Smooth muscle cell (in vitro differentiated cells): ENCODE data around the gene SYT11. TPM values are rescaled to one million over a fixed set of nuclear protein-coding genes. Genes with fewer than 3 reads are reported as not detected.
A peak's percentile ranks its signal among the peaks of the same experiment; 100 is the strongest.

Experiments used
- DNase-seq: peaks from one replicate; lab custom pipeline; 2025; ENCODE audit not compliant: unreplicated experiment; lab: John Stamatoyannopoulos, UW
- H2AFZ ChIP-seq: fragments of 200-600 bp; sonication (generic); 2 replicates; pipeline ENCODE4 v1.6.0; 2016; ENCODE audit warnings: antibody characterized with exemption, low read depth, mild to moderate bottlenecking
- H3F3A ChIP-seq: fragments of 200-600 bp; sonication (generic); 2 replicates; pipeline ENCODE4 v1.6.0; 2017; ENCODE audit warnings: antibody characterized with exemption, low read depth
- H3K27ac ChIP-seq: fragments of 200-600 bp; sonication (generic); 2 replicates; pipeline ENCODE4 v1.5.1; 2016; ENCODE audit warnings: low read depth, mild to moderate bottlenecking
- H3K27me3 ChIP-seq: fragments of 200-600 bp; sonication (generic); 2 replicates; pipeline ENCODE4 v1.6.1; 2016; ENCODE audit warnings: low read depth, mild to moderate bottlenecking
- H3K36me3 ChIP-seq: fragments of 200-600 bp; sonication (generic); 2 replicates; pipeline ENCODE4 v1.5.1; 2016; ENCODE audit warnings: low read depth
- H3K4me1 ChIP-seq: fragments of 200-600 bp; sonication (generic); 2 replicates; pipeline ENCODE4 v1.5.1; 2016; ENCODE audit warnings: low read depth
- H3K4me2 ChIP-seq: fragments of 200-600 bp; sonication (generic); 2 replicates; pipeline ENCODE4 v1.6.0; 2016; ENCODE audit warnings: mild to moderate bottlenecking
- H3K4me3 ChIP-seq: fragments of 200-600 bp; sonication (generic); 2 replicates; pipeline ENCODE4 v1.5.1; 2016; ENCODE audit warnings: mild to moderate bottlenecking
- H3K79me2 ChIP-seq: fragments of 200-600 bp; sonication (generic); 2 replicates; pipeline ENCODE4 v1.6.0; 2016; ENCODE audit warnings: low read depth, mild to moderate bottlenecking
- H3K9ac ChIP-seq: fragments of 200-600 bp; sonication (generic); 2 replicates; pipeline ENCODE4 v1.6.0; 2016; ENCODE audit warnings: low read depth
- H3K9me3 ChIP-seq: fragments of 200-600 bp; sonication (generic); replicated peaks from 2 replicates; pipeline ENCODE4 v1.5.1; 2016; ENCODE audit warnings: low read depth
- H4K20me1 ChIP-seq: fragments of 200-600 bp; sonication (generic); 2 replicates; pipeline ENCODE4 v1.6.0; 2016; ENCODE audit warnings: low read depth
- WGBS: methylation state at CpG from one replicate; pipeline ENCODE4 v1.1.7; 2016; ENCODE audit warnings: low lambda C conversion rate; 5-methylcytosine and 5-hydroxymethylcytosine counted together
- polyA plus RNA-seq: library from polyadenylated mRNA; unstranded; fragments of >200 nt; fragmentation: Nextera tagmentation; extraction: Ambion mirVana; gene quantifications from 2 replicates; pipeline ENCODE4 v1.2.1, GENCODE V29; 2016
- small RNA-seq: library from RNA; depleted of rRNA; stranded (forward); fragments of <200 nt; gene quantifications from one replicate; pipeline ENCODE3, GENCODE V24; 2014
- total RNA-seq: library from RNA; depleted of rRNA; stranded (reverse); fragments of >200 nt; gene quantifications from 2 replicates; pipeline ENCODE4 v1.2.3, GENCODE V29; 2014
- TF ChIP-seq, protein P1 (sequence below): fragments of 200-600 bp; sonication (generic); IDR thresholded peaks from 2 replicates; pipeline ENCODE4 v1.5.1; 2017; ENCODE audit warnings: borderline replicate concordance, mild to moderate bottlenecking, antibody characterized with exemption; ENCODE audit not compliant: insufficient read depth, poor library complexity, severe bottlenecking

The SYT11 gene
- total and polyA plus RNA-seq, 2 experiments from 2014 or later: 2.9 to 3.4 TPM

DNA sequence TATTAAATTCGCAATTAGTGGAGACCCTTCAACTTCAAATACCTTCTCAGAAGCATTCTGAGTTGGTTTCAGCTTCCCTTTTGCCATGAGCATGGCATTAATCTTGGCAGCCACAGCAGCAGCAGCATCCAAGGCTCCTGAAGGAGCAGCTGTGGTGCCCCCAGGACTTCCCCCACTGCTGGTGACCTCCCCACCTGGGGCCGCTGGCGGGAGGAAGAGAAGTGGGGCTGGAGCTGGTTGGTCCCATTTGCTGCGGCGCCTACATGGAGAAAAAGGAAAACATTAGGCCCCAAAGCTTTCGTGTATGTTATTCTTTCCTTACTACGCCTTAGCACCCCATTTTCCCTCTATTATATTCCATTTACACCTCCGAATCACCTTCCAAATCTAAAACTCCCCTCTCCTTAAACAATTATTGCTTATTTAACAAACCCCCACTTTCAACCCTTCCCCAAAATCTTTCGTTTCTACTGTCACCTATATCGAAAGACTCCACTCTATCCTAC lies 74.3 kb downstream of the SYT11 start:
- Histone ChIP-seq H3K79me2 (peaks cover 55% of the 10 kb centered on the region), H3K27ac (peak overlapping the region; percentile 81), H3F3A (peaks cover 9% of the 10 kb centered on the region), H3K4me1 (peaks cover 30% of the 10 kb centered on the region), H3K9ac (peak overlapping the region; percentile 96), H3K9me3 (no peaks in the 10 kb centered on the region), H2AFZ (no peak overlapping the region), H3K36me3 (no peaks in the 10 kb centered on the region), H3K27me3 (no peaks in the 10 kb centered on the region), H4K20me1 (peaks cover 50% of the 10 kb centered on the region), H3K4me2 (peak overlapping the region; percentile 99), H3K4me3 (peak overlapping the region; percentile 86)
- no peak for DNase-seq
- 7% methylated on average over 10 of the region's 10 CpGs for WGBS
- TF ChIP-seq, protein P1, sequence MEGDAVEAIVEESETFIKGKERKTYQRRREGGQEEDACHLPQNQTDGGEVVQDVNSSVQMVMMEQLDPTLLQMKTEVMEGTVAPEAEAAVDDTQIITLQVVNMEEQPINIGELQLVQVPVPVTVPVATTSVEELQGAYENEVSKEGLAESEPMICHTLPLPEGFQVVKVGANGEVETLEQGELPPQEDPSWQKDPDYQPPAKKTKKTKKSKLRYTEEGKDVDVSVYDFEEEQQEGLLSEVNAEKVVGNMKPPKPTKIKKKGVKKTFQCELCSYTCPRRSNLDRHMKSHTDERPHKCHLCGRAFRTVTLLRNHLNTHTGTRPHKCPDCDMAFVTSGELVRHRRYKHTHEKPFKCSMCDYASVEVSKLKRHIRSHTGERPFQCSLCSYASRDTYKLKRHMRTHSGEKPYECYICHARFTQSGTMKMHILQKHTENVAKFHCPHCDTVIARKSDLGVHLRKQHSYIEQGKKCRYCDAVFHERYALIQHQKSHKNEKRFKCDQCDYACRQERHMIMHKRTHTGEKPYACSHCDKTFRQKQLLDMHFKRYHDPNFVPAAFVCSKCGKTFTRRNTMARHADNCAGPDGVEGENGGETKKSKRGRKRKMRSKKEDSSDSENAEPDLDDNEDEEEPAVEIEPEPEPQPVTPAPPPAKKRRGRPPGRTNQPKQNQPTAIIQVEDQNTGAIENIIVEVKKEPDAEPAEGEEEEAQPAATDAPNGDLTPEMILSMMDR: no peak

DNA sequence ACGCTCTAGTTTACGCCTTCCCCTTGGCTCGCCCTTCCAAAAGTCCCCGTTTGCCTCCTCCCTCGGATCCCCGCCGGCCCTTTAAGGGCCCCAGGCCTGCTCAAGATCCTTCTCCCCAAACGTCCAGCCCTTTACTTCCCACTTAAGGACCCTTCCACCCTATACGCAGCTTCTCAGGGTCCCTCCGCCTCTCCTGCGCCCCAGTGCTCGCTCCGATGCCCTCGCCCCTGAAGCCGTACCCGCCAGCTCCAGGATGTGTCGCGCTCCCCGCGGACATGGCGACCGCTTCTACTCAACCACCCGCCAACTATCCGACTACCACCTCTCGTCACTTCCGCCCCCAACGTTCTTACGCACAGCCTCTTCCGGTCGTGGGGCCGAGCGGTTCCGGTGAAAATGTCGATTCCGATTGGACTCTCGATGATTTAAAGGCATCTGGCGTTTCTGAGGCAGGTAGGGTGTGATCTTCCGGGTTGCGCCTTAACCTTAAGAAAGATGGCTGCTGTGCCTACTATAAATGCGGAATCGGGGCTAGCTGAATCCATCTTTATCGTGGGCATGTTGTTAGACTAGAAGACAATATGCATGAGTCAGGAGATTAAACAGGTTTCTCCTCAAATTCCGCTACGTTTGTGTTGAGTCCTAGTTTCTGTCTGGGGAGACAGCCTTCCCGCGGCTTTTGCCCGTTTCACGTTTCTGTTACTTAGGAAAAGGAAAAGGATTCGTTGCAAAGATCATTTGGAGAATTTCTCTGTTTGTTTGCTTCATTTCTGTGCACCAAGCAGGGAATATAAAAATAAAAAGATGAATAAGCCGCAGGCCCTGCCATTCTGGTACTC lies 74.9 kb downstream of the SYT11 start, which contains the start of gene KHDC4:
Gene KHDC4 (minus strand): TSS at position 317 of the 839 bp plus-strand sequence. CDS start 40 bp downstream, at position 277.
- peak within 1 kb of the TSS; percentile 96 for H3K9ac ChIP-seq
- H3K4me2 ChIP-seq: peak within 1 kb of the TSS; percentile 99
- DNase-seq: peak; percentile 54
- no peaks in the 10 kb centered on the region for H3K27me3 ChIP-seq
- H3K79me2 ChIP-seq: peaks cover 48% of the 10 kb centered on the region
- no peaks in the 10 kb centered on the region for H3K9me3 ChIP-seq
- H3K4me1 ChIP-seq: peaks cover 30% of the 10 kb centered on the region
- TF ChIP-seq, protein P1: no peak
- peak within 1 kb of the TSS; percentile 56 for H2AFZ ChIP-seq
- peak within 1 kb of the TSS; percentile 86 for H3K4me3 ChIP-seq
- H4K20me1 ChIP-seq: peaks cover 43% of the 10 kb centered on the region
- 2% methylated on average over 50 of the region's 50 CpGs for WGBS
- H3K36me3 ChIP-seq: no peaks in the 10 kb centered on the region
- peaks cover 9% of the 10 kb centered on the region for H3F3A ChIP-seq
- H3K27ac ChIP-seq: peak within 1 kb of the TSS; percentile 81

Small RNAs within 50 kb of the gene (small RNA-seq; reads per million reads assigned to genes)
- gene RF00015 (not detected), gene SCARNA4 (not detected), gene SNORA80E (48.0 reads per million, percentile 96 among the genes with 10 or more reads in this experiment)

Other genes with a start within 250 kb of the SYT11 start
- 13.3 and 17.5 TPM in 2 replicates for gene MSTO1, start 249.3 kb upstream of the SYT11 start, total RNA-seq
- gene MSTO1, start 249.3 kb upstream of the SYT11 start, polyA plus RNA-seq: 36.5 and 41.2 TPM in 2 replicates
- 33.9 and 36.5 TPM in 2 replicates for gene YY1AP1, start 170.8 kb upstream of the SYT11 start, total RNA-seq
- 27.8 and 29.7 TPM in 2 replicates for gene YY1AP1, start 170.8 kb upstream of the SYT11 start, polyA plus RNA-seq
- gene DAP3, start 170.5 kb upstream of the SYT11 start, total RNA-seq: 60.2 and 86.3 TPM in 2 replicates
- gene DAP3, start 170.5 kb upstream of the SYT11 start, polyA plus RNA-seq: 61.2 and 64.5 TPM in 2 replicates
- gene GON4L, start 2.4 kb upstream of the SYT11 start, total RNA-seq: 21.0 and 22.2 TPM in 2 replicates
- 40.8 and 45.3 TPM in 2 replicates for gene GON4L, start 2.4 kb upstream of the SYT11 start, polyA plus RNA-seq
- 59.6 and 65.3 TPM in 2 replicates for gene RIT1, start 51.8 kb downstream of the SYT11 start, total RNA-seq
- 63.6 and 64.4 TPM in 2 replicates for gene RIT1, start 51.8 kb downstream of the SYT11 start, polyA plus RNA-seq
- gene KHDC4, start 74.8 kb downstream of the SYT11 start, total RNA-seq: 35.6 and 41.7 TPM in 2 replicates
- 14.9 and 18.3 TPM in 2 replicates for gene KHDC4, start 74.8 kb downstream of the SYT11 start, polyA plus RNA-seq
- not detected in 2 replicates for gene RXFP4, start 82.1 kb downstream of the SYT11 start, total RNA-seq
- 0.66 and 1.5 TPM in 2 replicates for gene RXFP4, start 82.1 kb downstream of the SYT11 start, polyA plus RNA-seq
- gene ARHGEF2, start 119.0 kb downstream of the SYT11 start, total RNA-seq: 30.2 and 58.0 TPM in 2 replicates
- gene ARHGEF2, start 119.0 kb downstream of the SYT11 start, polyA plus RNA-seq: 21.0 and 24.2 TPM in 2 replicates
- gene SSR2, start 161.4 kb downstream of the SYT11 start, total RNA-seq: 452 and 457 TPM in 2 replicates
- 408 and 447 TPM in 2 replicates for gene SSR2, start 161.4 kb downstream of the SYT11 start, polyA plus RNA-seq
- gene UBQLN4, start 194.2 kb downstream of the SYT11 start, total RNA-seq: 18.1 and 18.8 TPM in 2 replicates
- 19.4 and 23.3 TPM in 2 replicates for gene UBQLN4, start 194.2 kb downstream of the SYT11 start, polyA plus RNA-seq
- 32.2 and 55.1 TPM in 2 replicates for gene LAMTOR2, start 195.2 kb downstream of the SYT11 start, total RNA-seq
- gene LAMTOR2, start 195.2 kb downstream of the SYT11 start, polyA plus RNA-seq: 146 and 156 TPM in 2 replicates
- 16.8 and 27.1 TPM in 2 replicates for gene RAB25, start 201.6 kb downstream of the SYT11 start, total RNA-seq
- gene RAB25, start 201.6 kb downstream of the SYT11 start, polyA plus RNA-seq: 8.9 and 53.5 TPM in 2 replicates
- gene MEX3A, start 222.9 kb downstream of the SYT11 start, total RNA-seq: 13.5 and 13.8 TPM in 2 replicates
- 10.5 and 11.0 TPM in 2 replicates for gene MEX3A, start 222.9 kb downstream of the SYT11 start, polyA plus RNA-seq